T-helper 1 cell (primary cell): Measurements from ENCODE around the gene XYLT1.

Source experiments
- DNase-seq, 5 donors: peaks; one replicate each; pipeline ENCODE4 v3.0.0-alpha.2; 2012 to 2020

Gene XYLT1

GRCh38 chr16:17245776-17246175, 225.0 kb downstream of the XYLT1 start:
- DNase-seq = no peak

DNA sequence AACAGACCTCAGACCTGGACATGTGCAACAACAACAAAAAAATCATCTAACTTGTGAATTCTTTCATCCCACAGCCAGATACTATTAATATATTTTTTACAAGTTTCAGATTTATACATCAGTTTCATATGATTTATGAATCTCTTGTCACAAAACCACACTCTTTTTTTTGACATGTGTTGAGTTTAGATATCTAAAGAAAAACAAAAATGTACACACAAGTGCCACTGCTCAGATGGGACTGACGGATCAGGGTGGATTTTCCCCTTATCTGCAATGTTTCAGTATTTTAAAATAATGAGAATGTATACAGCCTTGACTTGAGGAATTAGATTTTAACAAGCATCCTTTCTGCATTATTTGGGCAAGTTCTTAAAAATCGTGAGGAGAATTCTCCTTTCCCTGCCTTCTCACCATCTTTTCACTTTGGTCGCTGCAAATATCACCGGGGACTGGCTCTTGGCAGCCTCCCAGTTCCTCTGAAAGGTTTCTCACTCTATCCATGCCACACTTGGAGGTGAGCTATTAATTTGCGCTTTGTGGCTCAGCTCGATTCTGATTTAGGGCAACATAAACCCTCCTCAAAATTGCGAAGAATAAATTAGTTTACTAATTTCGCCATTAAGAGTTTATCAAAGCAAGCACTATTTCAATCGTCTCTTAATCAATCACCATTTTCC, 225.7 kb downstream of the XYLT1 start:
- DNase-seq = no peak

- no peak for DNase-seq
Measured at GRCh38 chr16:17241264-17241835, 229.4 kb downstream of the XYLT1 start.

GRCh38 chr16:17238285-17239028, 232.3 kb downstream of the XYLT1 start:
- DNase-seq = peak in 1 of 5 donors; percentile 65

- peak in 1 of 5 donors; percentile 14 for DNase-seq
Measured at GRCh38 chr16:17237350-17237944, 233.3 kb downstream of the XYLT1 start.

- DNase-seq = no peak
Measured at GRCh38 chr16:17235147-17235815, 235.5 kb downstream of the XYLT1 start.

DNA sequence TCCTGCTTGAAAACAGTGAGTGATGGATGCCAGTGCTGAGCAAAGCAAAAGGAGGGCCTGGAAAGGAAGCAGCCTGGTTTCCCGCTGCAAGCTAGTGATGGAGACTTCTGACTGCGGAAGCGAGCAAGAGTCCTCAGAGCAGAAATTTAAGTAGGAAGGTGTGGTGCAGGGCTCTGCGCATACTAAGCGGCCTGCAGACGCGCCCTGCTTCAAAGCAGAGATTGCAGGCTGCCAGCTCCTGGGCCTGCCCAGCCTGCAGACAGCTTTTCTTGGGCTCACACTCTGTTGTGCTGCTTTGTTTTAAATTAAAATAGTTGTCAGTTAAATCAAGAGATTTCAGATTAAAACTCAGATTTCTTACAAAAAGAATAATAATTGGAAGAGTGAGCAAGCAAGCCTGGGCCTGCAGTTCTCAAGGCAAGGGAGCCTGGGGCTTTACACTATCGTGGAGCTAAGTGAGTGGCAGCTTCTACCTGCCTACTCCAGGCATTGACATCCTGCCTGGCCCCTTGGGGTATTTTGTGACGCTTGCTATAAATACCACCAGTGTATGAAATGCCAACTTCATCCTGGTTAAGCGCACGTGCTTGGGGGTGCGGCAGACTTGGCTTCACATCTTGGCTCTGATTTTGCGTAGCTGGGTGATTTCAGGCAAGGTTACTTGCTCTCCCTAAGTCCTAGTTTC, 237.3 kb downstream of the XYLT1 start:
- DNase-seq = no peak

DNA sequence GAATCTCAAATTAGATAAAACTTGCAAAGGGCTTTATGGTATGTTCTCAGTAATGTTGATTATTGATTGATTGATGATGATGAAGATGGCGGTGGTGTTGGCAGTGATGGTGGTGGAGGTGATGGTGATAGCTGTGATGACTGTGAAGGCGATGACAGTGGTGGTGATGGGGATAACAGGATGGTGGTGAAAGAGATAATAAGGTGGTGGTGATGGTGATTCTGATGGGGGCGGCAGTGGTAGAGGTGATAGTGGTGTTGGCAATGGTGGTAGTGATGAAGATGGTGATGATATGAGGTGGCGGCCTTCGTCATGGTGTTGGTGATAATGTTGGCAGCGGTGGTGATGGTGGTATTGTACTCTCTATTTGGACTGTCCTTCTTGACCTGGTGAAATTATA, 238.3 kb downstream of the XYLT1 start:
- DNase-seq = no peak

DNA sequence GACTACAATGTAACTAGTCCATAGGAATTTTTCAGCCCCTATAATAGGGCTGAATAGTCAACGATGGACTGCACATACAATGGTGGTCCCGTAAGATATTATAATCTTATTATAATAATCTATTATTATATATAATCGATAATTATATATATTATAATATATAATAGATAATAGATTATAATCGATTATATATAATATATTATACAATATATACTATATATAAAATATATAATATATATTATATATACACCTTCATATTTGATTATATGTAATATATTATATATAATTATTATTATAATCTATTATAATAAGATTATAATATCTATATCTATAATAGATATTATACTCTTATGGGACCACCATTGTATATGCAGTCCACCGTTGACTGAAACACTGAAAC, 238.8 kb downstream of the XYLT1 start:
- no peak for DNase-seq

DNA sequence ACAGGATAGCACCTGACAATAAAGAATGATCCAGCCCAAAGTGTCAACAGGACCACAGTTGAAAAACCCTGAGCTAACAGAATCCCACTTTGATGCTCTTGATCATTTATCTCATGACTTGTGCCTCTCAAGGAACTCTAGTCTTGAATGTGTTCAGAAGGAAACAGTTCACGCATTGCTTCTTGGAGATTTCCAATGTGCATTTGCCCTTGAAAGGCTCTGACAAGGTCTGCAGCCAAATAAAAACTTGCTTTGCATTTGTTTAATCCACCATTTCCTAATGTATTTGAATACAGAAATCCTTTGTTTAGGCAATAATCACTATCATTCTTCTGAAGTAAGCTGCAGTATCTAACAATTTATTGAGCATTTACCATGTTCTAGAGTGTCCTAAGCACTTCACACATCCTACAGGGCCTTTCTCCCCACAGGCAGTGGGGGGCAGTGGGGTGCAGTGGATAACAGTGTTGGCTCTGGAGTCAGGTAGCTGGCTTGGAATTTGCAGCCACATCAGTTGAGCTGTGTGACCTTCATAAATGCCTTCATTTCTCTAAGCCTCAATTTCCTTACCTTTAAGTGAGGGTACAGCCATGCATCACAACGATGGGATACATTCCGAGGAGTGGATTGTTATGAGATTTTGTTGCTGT, 239.7 kb downstream of the XYLT1 start:
- DNase-seq = peak in 1 of 5 donors; percentile 14

GRCh38 chr16:17229766-17230165, 241.0 kb downstream of the XYLT1 start:
- no peak for DNase-seq

- no peak for DNase-seq
Measured at GRCh38 chr16:17229131-17229530, 241.6 kb downstream of the XYLT1 start.

GRCh38 chr16:17228708-17229055, 242.1 kb downstream of the XYLT1 start:
- DNase-seq = no peak

GRCh38 chr16:17228048-17228707, 242.6 kb downstream of the XYLT1 start:
- DNase-seq = no peak

- no peak for DNase-seq
Measured at GRCh38 chr16:17227278-17227677, 243.5 kb downstream of the XYLT1 start.

DNA sequence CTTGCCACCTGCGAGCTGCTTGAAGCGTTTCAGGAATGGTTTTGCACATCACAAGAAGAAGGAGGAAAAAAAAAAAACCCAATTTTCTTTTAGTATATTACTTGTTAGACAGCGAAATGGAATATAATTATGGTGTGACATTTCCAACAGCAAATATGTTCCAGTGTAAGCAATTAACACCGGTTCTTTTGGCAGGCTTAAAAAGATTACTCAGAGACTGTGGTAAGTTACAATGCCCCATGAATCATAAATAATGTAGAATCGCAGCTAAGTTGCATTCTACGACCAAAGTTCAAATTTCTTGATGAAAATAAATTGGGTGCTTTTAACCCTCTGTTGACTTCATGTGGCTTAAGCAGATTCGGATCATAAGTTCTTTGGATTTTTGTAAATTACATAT, 245.2 kb downstream of the XYLT1 start:
- no peak for DNase-seq

GRCh38 chr16:17224879-17225281, 245.9 kb downstream of the XYLT1 start:
- DNase-seq = peak in 1 of 5 donors; percentile 31

GRCh38 chr16:17224350-17224749, 246.4 kb downstream of the XYLT1 start:
- no peak for DNase-seq

DNA sequence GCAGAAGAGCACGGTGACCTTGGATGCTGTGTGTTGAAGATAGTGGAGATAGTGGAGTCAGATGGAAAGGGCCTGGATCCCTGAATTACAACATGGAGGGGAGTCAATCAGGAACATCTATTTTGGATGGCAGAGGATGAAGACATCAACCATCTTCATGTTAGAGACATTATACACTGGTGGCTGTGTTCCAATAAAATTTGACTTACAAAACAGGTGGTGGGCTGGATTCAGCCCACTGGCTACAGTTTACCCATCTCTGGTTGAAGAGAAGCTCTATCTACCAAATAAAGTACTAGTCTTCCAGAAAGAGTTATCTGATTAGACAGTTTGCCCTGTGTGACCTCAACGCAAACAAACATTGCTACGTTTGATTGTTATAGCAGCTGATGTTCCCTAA, 247.2 kb downstream of the XYLT1 start:
- DNase-seq = no peak

DNA sequence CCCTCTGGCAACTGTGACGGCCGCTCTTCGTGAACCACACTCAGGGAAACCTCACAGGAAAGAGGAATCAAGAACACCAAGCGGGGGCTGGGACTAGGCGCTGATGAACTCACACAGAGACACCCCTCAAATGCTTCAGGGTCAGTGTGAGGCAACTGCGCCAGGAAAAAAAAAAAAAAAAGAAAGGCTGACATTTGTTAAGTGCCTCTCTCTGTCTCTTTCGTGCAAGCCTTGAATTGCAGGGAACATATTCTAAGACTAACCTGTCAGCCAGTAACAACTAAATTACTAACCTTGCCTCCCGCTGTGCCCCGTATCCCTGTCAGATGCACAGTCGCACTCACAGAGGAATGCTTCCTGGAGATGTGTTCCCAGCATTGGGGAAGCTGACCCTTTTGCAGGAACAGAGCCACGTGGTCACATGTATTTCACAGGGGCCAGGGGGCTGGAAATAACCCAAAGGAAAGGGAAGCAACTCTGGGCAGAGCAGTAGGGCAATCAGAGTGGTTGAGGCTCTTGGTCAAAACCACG, 247.8 kb downstream of the XYLT1 start:
- no peak for DNase-seq

GRCh38 chr16:17219991-17220390, 250.8 kb downstream of the XYLT1 start:
- DNase-seq = no peak
